GM18951 (cell line): ENCODE data around the gene HOXB8.

ENCODE experiments used
- POLR2A ChIP-seq: IDR thresholded peaks from 4 replicates; pipeline ENCODE4 v1.6.1; 2011; ENCODE audit warnings: mild to moderate bottlenecking; ENCODE audit not compliant: insufficient read length, insufficient read depth; ENCODE audit errors: extremely low read depth
- in situ Hi-C: fragments of 300-500 bp; cut with MboI; formaldehyde crosslinking; loops from one replicate; pipeline ENCODE4 v1.12.0; 2022; ENCODE audit warnings: low sequenced_read_pairs, mixed read lengths, inconsistent platforms; ENCODE audit not compliant: unreplicated experiment

HOXB8 gene

GRCh38 chr17:48615047-48615962 lies at the start of gene HOXB8:
Gene HOXB8, minus strand, starts transcription at chr17:48615292. Its CDS starts 588 bp downstream, at chr17:48614704.
- TF ChIP-seq POLR2A = no peak
- in situ Hi-C loops = no loop called here

GRCh38 chr17:48663134-48663924 lies 48.2 kb upstream of the HOXB8 start:
- in situ Hi-C loops = no loop called here
- TF ChIP-seq POLR2A = no peak

DNA sequence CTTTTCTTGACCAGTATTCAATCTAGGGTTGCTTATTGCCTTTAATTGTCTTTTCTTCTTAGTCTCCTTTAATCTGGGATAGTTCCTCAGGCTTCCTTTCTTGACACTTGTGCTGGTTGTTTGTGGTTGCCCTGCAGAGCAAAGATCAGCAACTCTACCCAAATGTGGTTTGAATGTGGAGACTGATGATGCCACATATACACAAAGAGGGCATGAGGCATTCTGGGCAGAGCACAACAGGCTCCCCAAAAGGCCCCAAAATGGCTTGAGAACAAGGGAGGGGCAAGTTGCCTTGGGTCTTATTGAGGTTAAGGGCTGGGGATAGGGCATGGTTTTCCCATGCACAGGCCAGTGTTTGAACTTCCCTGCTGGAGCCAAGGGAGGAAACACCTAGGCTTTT lies 40.8 kb upstream of the HOXB8 start:
- in situ Hi-C loops = no loop called here
- no peak for TF ChIP-seq POLR2A

- TF ChIP-seq POLR2A = no peak
- in situ Hi-C loops = no loop called here
Measured at GRCh38 chr17:48649741-48650140, 34.6 kb upstream of the HOXB8 start.

- in situ Hi-C loops = no loop called here
- TF ChIP-seq POLR2A = no peak
Measured at GRCh38 chr17:48647963-48648245, 32.8 kb upstream of the HOXB8 start.

DNA sequence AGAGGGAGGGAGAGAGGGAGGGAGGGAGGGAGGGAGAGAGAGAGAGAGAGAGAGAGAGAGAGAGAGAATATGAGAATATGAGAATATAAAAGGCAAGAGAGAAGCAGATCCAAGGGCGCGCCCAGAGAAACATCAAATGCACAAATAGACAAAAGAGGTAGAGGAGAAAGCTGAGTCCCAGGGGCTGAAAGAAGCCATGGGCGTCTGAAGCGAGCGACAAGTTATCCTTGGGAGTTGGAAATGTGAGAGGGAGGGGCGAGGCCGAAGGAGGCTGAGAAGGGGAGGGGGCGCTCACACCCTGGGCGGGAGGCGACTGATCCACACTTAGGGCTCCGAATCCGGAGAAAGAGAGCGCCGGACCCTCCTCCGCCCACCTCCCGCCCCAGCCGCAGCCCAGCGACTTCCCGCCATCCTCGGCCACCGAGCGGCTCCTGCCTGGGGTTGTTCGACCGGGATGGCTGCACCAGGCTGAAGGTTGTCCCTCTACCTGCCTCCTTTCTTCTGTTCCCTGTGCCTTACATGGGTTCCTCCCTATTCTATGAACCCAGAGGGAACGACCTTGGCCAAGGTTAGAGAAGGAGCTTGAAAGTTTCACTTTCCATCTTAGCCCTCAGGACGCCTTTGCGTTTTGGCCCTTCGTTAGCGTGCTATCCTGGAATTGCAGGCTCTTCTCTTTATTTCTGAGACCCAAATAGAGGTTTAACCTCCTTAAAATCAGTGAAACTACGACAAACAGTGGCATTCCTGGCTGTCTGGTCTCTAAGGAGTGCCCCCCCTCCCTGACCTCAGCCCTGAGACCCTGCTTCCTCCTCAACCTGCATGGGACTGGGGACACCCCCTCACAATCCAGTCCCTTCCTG lies 32.2 kb upstream of the HOXB8 start:
- in situ Hi-C loops = no loop called here
- no peak for TF ChIP-seq POLR2A

DNA sequence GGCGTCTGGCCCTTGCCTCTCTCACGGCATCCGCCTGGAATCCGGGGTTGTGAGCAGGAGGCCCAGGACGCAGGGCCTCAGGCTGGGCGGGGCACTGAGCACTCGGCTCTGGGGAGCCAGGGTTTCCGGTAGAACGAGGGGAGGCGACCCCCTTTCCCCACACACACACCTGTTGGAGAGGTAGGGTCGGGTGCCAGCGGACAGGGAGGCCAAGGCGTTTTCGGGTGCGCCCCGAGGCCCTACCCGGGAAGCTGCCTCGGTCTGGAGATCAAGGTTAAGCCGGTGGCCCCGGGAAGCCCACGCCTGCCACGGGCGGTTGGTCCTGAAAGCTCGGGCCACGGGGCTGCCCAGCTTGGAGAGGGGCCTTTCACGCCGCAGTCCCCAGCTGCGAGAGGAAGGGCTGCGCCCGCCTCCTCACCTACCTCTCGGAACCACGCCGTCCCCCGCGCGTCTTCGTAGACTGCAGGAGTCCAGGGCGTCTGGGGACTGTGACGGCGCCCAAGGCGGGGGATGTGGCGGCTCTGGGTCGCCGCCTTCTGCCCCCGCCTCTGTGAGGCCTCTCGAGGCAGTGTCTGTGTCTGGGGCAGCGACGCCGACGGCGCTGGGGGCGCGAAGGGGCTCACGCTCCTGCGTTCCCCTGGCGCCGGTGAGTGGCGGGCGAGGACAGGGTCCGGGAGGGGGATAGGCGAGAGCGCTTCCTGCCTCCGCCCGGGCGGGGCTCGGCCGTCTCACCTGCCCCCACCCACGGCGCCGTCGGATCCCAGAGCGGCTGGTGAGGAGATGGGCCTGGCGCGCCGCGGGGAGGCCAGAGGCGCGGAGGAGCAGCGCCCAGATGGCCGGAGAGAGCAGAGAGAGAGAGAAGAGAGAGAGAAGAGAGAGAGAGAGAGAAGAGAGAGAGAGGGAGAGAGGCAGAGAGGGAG lies 31.4 kb upstream of the HOXB8 start:
- in situ Hi-C loops = no loop called here
- peak; percentile 26 for TF ChIP-seq POLR2A

DNA sequence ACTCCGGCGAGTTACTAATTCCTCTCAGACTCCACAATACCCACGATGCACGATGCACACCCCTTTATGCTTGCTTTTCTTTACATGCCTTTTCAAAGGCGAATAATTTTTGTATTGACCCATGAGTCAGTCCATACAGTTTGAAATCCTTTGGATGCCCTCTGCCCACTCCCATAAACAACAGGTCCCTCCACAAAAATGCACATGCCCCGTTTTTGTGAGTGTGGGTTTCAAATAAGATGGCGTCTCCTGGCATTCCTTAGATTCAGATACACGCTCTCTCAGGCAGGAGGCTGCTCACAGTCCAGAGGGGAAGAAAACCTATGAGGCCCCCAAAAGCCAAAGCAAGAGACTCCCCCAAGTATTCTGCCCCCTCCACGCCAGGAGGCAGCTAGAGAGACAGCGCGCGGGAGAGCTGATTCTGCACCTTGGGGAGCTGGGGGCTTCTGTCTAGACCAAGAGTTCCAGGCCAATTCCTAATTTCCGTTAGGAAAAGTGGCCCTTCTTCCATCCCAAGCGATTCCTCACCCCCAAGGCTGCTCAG lies 30.6 kb upstream of the HOXB8 start:
- TF ChIP-seq POLR2A = no peak
- in situ Hi-C loops = no loop called here

GRCh38 chr17:48644910-48645557 lies 29.9 kb upstream of the HOXB8 start:
- no peak for TF ChIP-seq POLR2A
- in situ Hi-C loops = no loop called here

DNA sequence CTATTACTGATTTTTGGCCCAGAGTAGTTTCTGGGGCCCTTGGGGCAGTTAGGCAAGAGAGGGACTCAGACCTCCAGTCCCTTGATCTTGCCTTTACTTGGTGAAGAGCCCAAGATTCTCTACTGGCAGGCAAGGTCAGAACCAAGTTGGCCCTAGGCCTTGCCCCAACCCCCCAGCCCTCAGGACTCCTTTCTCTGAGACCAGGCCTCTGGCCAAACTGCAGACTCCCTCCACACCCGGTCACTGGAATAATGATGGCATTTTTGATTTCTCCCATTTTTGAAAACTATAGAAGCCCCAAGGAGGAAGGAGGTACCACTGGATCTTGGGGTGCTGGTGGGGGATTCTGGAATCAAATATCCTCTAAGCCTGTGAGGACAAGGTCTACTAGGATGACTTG lies 29.1 kb upstream of the HOXB8 start:
- in situ Hi-C loops = no loop called here
- TF ChIP-seq POLR2A = no peak

DNA sequence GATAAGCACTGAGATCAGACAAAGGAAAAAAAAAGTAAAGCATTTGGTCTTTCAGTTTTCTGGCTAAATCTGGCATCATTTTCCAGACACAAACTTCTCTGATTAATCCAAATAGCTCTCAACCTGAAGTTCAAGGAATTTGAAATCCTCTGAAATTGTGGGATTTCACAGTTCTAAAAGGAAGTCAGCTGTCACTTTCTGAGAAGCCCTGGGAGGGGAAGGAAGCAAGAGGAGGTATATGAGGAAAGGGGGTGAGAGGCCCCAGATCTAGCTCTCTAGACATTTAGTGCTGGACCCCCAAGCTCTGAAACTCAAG lies 28.6 kb upstream of the HOXB8 start:
- no peak for TF ChIP-seq POLR2A
- in situ Hi-C loops = no loop called here
